ENCODE results near the gene FLT4. TPM values are rescaled to one million over a fixed set of nuclear protein-coding genes. Genes with fewer than 3 reads are reported as not detected.

FLT4 gene
- total and polyA plus RNA-seq, 4 donors, result 2.0 to 19.9 (median 7.6) TPM

GRCh38 chr5:180606215-180606785, 43.1 kb downstream of the FLT4 start:
- no peak overlapping the region for H3K27ac ChIP-seq (ENCODE audit: low read depth in 1 of 2, low read length in 2 of 2)
- H3K9ac ChIP-seq (ENCODE audit: low read depth in 1 of 2, low read length in 2 of 2), result no peak overlapping the region
- no peaks in the 10 kb centered on the region for H3K27me3 ChIP-seq (ENCODE audit: control insufficient read depth in 4 of 4, insufficient read depth in 4 of 4, low read length in 3 of 4)
- H3K4me1 ChIP-seq (ENCODE audit: control insufficient read depth in 4 of 4, insufficient read depth in 4 of 4, low read length in 3 of 4), result no peaks in the 10 kb centered on the region
- H3K9me3 ChIP-seq (ENCODE audit: control insufficient read depth in 4 of 4, low read length in 3 of 4), result no peaks in the 10 kb centered on the region
- TF ChIP-seq GABPA (IDR thresholded peaks at IDR 0.05 in 1 of 2, conservative IDR thresholded peaks at IDR 0.05 in 1 of 2), result no peak
- no peak for TF ChIP-seq RAD21 (IDR thresholded peaks at IDR 0.05)
- TF ChIP-seq HNF4A (conservative IDR thresholded peaks at IDR 0.05), result no peak
- no peak for TF ChIP-seq CTCF (IDR thresholded peaks at IDR 0.05; ENCODE audit: low read depth, low read length, missing input control)
- no peak for TF ChIP-seq REST (IDR thresholded peaks at IDR 0.05)
- TF ChIP-seq MAX (IDR thresholded peaks at IDR 0.05), result no peak
- TF ChIP-seq FOXA2 (IDR thresholded peaks at IDR 0.05), result no peak
- no peak for TF ChIP-seq ATF3 (IDR thresholded peaks at IDR 0.05)
- TF ChIP-seq EGR1 (IDR thresholded peaks at IDR 0.05; ENCODE audit: low read depth in 2 of 2), result no peak
- TF ChIP-seq NR2F2 (IDR thresholded peaks at IDR 0.05), result no peak
- TF ChIP-seq TAF1 (conservative IDR thresholded peaks at IDR 0.05), result no peak
- no peak for TF ChIP-seq FOXA1 (IDR thresholded peaks at IDR 0.05)
- TF ChIP-seq RXRA (IDR thresholded peaks at IDR 0.05), result no peak
- TF ChIP-seq SP1 (IDR thresholded peaks at IDR 0.05), result no peak
- no peak for TF ChIP-seq HNF4G (IDR thresholded peaks at IDR 0.05)
- no peaks in the 10 kb centered on the region for H3K36me3 ChIP-seq (ENCODE audit: control insufficient read depth in 4 of 4, insufficient read depth in 3 of 4, low read depth in 1 of 4, low read length in 3 of 4)
- no peak overlapping the region for H3K4me3 ChIP-seq (ENCODE audit: low read depth in 1 of 3, low read length in 3 of 3)
- DNase-seq (ENCODE audit: low spot score), result no peak
- 67% methylated on average over 21 of the region's 21 CpGs for WGBS

GRCh38 chr5:180605554-180606214, 43.7 kb downstream of the FLT4 start:
- peak; percentile 70 for DNase-seq (ENCODE audit: low spot score)
- H3K27me3 ChIP-seq (ENCODE audit: control insufficient read depth in 4 of 4, insufficient read depth in 4 of 4, low read length in 3 of 4), result no peaks in the 10 kb centered on the region
- no peak overlapping the region for H3K4me3 ChIP-seq (ENCODE audit: low read depth in 1 of 3, low read length in 3 of 3)
- TF ChIP-seq CTCF (IDR thresholded peaks at IDR 0.05; ENCODE audit: low read depth, low read length, missing input control) (peak; percentile 69), HNF4G (IDR thresholded peaks at IDR 0.05) (no peak), RAD21 (IDR thresholded peaks at IDR 0.05) (peak; percentile 59 to 77), ATF3 (IDR thresholded peaks at IDR 0.05) (no peak), SP1 (IDR thresholded peaks at IDR 0.05) (no peak)
- H3K9ac ChIP-seq (ENCODE audit: low read depth in 1 of 2, low read length in 2 of 2), result no peak overlapping the region
- no peaks in the 10 kb centered on the region for H3K9me3 ChIP-seq (ENCODE audit: control insufficient read depth in 4 of 4, low read length in 3 of 4)
- no peaks in the 10 kb centered on the region for H3K4me1 ChIP-seq (ENCODE audit: control insufficient read depth in 4 of 4, insufficient read depth in 4 of 4, low read length in 3 of 4)
- H3K27ac ChIP-seq (ENCODE audit: low read depth in 1 of 2, low read length in 2 of 2), result no peak overlapping the region
- no peaks in the 10 kb centered on the region for H3K36me3 ChIP-seq (ENCODE audit: control insufficient read depth in 4 of 4, insufficient read depth in 3 of 4, low read depth in 1 of 4, low read length in 3 of 4)
- 50% methylated on average over 11 of the region's 11 CpGs for WGBS

All from liver (tissue), 9 donors.